HG03565 (cell line): ENCODE measurements around the gene CFAP45.

ENCODE experiments used
- ATAC-seq: cut with Tn5 transposase; IDR thresholded peaks from one replicate; pipeline ENCODE4 v1.9.1; 2021; ENCODE audit warnings: mild to moderate bottlenecking, moderate library complexity; ENCODE audit not compliant: unreplicated experiment

The CFAP45 gene

GRCh38 chr1:159881622-159882526 is 18.1 kb downstream of the CFAP45 start:
- ATAC-seq: no peak

- ATAC-seq: no peak
Observed at GRCh38 chr1:159880430-159880829, 19.5 kb downstream of the CFAP45 start.

GRCh38 chr1:159879977-159880376 is 20.0 kb downstream of the CFAP45 start:
- ATAC-seq: no peak

- ATAC-seq: no peak
Observed at GRCh38 chr1:159879136-159879535, 20.8 kb downstream of the CFAP45 start.

GRCh38 chr1:159877695-159878444 is 22.1 kb downstream of the CFAP45 start:
- ATAC-seq: no peak

- ATAC-seq: no peak
Observed at GRCh38 chr1:159873530-159874143, 26.3 kb downstream of the CFAP45 start.

- no peak for ATAC-seq
Observed at GRCh38 chr1:159872891-159873290, 27.1 kb downstream of the CFAP45 start.

GRCh38 chr1:159870704-159871103 is 29.3 kb downstream of the CFAP45 start:
- no peak for ATAC-seq

- no peak for ATAC-seq
Observed at GRCh38 chr1:159869607-159870006, 30.4 kb downstream of the CFAP45 start.

GRCh38 chr1:159869173-159869572 is 30.8 kb downstream of the CFAP45 start:
- no peak for ATAC-seq

- no peak for ATAC-seq
Observed at GRCh38 chr1:159868766-159869165, 31.2 kb downstream of the CFAP45 start.

GRCh38 chr1:159867664-159868026 is 32.3 kb downstream of the CFAP45 start:
- no peak for ATAC-seq

- no peak for ATAC-seq
Observed at GRCh38 chr1:159866905-159867663, 32.9 kb downstream of the CFAP45 start.

- no peak for ATAC-seq
Observed at GRCh38 chr1:159866066-159866465, 33.9 kb downstream of the CFAP45 start.

GRCh38 chr1:159864262-159864661 is 35.7 kb downstream of the CFAP45 start:
- ATAC-seq: no peak

- no peak for ATAC-seq
Observed at GRCh38 chr1:159862557-159862956, 37.4 kb downstream of the CFAP45 start, which contains the start of gene VSIG8. Gene VSIG8 (minus strand): TSS chr1:159862657. CDS start chr1:159862521, 136 bp downstream.

GRCh38 chr1:159862031-159862430 is 37.9 kb downstream of the CFAP45 start:
- ATAC-seq: no peak

GRCh38 chr1:159861218-159861617 is 38.7 kb downstream of the CFAP45 start:
- ATAC-seq: no peak

- ATAC-seq: no peak
Observed at GRCh38 chr1:159860456-159860855, 39.5 kb downstream of the CFAP45 start.

- no peak for ATAC-seq
Observed at GRCh38 chr1:159859767-159860322, 40.1 kb downstream of the CFAP45 start.
